NOMO-1 treated with dmso at 0.1 percent for 144 hours (cell line): ENCODE results near the gene AGAP1.

Source experiments
- DNase-seq: peaks from one replicate; lab custom pipeline; 2025; ENCODE audit not compliant: unreplicated experiment; lab: John Stamatoyannopoulos, UW

Gene AGAP1

GRCh38 chr2:235486729-235487128, 7.1 kb upstream of the AGAP1 start:
- DNase-seq, result no peak

- no peak for DNase-seq
These were observed 3.9 kb upstream of the AGAP1 start for GRCh38 chr2:235489897-235490296.

- DNase-seq, result no peak
These were observed 946 bp upstream of the AGAP1 start for GRCh38 chr2:235492850-235493344.

GRCh38 chr2:235493402-235493774, 455 bp upstream of the AGAP1 start:
- no peak for DNase-seq

GRCh38 chr2:235494716-235495372, 1.0 kb downstream of the AGAP1 start:
- DNase-seq, result no peak

GRCh38 chr2:235495373-235496238, 1.8 kb downstream of the AGAP1 start:
- DNase-seq, result no peak

GRCh38 chr2:235496239-235496621, 2.4 kb downstream of the AGAP1 start:
- no peak for DNase-seq

- no peak for DNase-seq
These were observed 3.3 kb downstream of the AGAP1 start for GRCh38 chr2:235497096-235497495.

GRCh38 chr2:235498541-235498940, 4.7 kb downstream of the AGAP1 start:
- DNase-seq, result no peak

- DNase-seq, result no peak
These were observed 5.3 kb downstream of the AGAP1 start for GRCh38 chr2:235498946-235499812.

GRCh38 chr2:235500110-235500760, 6.4 kb downstream of the AGAP1 start:
- DNase-seq, result no peak

- DNase-seq, result no peak
These were observed 7.2 kb downstream of the AGAP1 start for GRCh38 chr2:235500761-235501672.

- DNase-seq, result no peak
These were observed 7.8 kb downstream of the AGAP1 start for GRCh38 chr2:235501673-235502031.

- DNase-seq, result no peak
These were observed 8.5 kb downstream of the AGAP1 start for GRCh38 chr2:235502336-235502735.

- no peak for DNase-seq
These were observed 10.8 kb downstream of the AGAP1 start for GRCh38 chr2:235504441-235505180.

- no peak for DNase-seq
These were observed 11.4 kb downstream of the AGAP1 start for GRCh38 chr2:235505181-235505741.

- DNase-seq, result no peak
These were observed 12.6 kb downstream of the AGAP1 start for GRCh38 chr2:235506291-235506996.

GRCh38 chr2:235506997-235507615, 13.3 kb downstream of the AGAP1 start:
- DNase-seq, result no peak
